Stomach (tissue), 4 donors: ENCODE measurements around the gene LRRC8B.

Experiments
- POLR2A ChIP-seq, 4 donors: fragments of 450-650 bp; IDR thresholded peaks; one replicate each; pipeline ENCODE4 v1.6.1; 2016; ENCODE audit warnings: antibody characterized with exemption in 4 of 4, control low read depth in 2 of 4, mild to moderate bottlenecking in 1 of 4, moderate library complexity in 1 of 4
- POLR2AphosphoS5 ChIP-seq, 3 donors: sonication (generic); formaldehyde crosslinking; IDR thresholded peaks; one replicate each; pipeline ENCODE4 v1.6.1; 2016; ENCODE audit warnings: antibody characterized with exemption in 3 of 3
- TF ChIP-seq, protein P1 (sequence below), 7 experiments: fragments of 450-650 bp in 4 of 7; fragments of 200-600 bp in 3 of 7; sonication (generic) in 3 of 7; IDR thresholded peaks; one replicate each; pipeline ENCODE4 v1.5.1; 2016 to 2019; ENCODE audit warnings: antibody characterized with exemption in 7 of 7, control low read depth in 2 of 7, mild to moderate bottlenecking in 1 of 7

DNA sequence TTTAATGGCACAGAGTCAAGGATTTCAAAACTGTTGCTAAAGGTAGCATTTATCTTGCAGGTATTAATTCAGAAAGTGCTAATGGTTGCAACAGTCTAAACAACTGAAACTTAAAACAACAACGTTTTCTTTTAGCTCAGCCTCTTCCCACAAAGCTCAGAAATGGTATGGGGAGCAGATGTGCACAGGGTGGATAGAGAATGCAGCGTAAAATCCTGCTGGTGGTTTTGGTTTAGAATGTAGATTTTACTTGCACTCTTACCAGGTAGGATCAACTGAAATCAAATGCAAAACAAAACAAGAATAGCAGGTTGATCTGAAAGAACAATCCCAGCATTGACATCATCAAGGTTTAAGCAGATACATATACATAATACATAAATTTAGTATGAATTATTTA is 104.5 kb downstream of the LRRC8B start:
- TF ChIP-seq, protein P1, sequence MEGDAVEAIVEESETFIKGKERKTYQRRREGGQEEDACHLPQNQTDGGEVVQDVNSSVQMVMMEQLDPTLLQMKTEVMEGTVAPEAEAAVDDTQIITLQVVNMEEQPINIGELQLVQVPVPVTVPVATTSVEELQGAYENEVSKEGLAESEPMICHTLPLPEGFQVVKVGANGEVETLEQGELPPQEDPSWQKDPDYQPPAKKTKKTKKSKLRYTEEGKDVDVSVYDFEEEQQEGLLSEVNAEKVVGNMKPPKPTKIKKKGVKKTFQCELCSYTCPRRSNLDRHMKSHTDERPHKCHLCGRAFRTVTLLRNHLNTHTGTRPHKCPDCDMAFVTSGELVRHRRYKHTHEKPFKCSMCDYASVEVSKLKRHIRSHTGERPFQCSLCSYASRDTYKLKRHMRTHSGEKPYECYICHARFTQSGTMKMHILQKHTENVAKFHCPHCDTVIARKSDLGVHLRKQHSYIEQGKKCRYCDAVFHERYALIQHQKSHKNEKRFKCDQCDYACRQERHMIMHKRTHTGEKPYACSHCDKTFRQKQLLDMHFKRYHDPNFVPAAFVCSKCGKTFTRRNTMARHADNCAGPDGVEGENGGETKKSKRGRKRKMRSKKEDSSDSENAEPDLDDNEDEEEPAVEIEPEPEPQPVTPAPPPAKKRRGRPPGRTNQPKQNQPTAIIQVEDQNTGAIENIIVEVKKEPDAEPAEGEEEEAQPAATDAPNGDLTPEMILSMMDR (IDR thresholded peaks at IDR 0.05), result no peak
- TF ChIP-seq POLR2AphosphoS5 (IDR thresholded peaks at IDR 0.05), result no peak
- no peak for TF ChIP-seq POLR2A (IDR thresholded peaks at IDR 0.05)
